ENCODE measurements around the gene SLC8A3. TPM values are rescaled to one million over a fixed set of nuclear protein-coding genes. Genes with fewer than 3 reads are reported as not detected.

SLC8A3 gene
- total and polyA plus RNA-seq, 2 donors (not counting 3 experiments of a cell fraction or from before 2014, with no cell fraction given): not detected

DNA sequence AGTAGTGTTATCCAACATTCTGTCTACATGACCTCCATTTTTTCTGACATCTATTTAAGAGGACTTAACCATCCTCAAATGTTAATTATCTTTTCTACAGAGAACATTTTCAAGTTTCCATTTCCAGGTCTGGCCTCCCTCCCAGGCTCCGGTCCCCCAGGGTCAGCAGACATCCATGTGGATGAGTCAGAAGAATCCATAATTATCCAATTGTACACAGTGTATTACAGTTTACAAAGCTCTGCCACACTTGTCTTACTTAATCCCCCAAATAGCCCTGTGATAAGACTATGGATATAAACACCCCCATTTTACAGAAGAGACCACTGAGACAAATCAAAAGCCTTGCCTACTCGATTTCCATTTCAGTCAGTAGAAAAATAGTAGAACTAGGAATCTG is 65.0 kb downstream of the SLC8A3 start:
- no peak overlapping the region for H3K4me2 ChIP-seq (ENCODE audit: insufficient read depth, low read length)
- intact Hi-C loops (cut with micrococcal nuclease): no loop called here
- no peaks in the 10 kb centered on the region for H3K9me3 ChIP-seq (replicated peaks; ENCODE audit: control insufficient read depth, insufficient read depth, low read length)
- H3K36me3 ChIP-seq (ENCODE audit: control insufficient read depth in 2 of 2, extremely low read depth in 1 of 2, insufficient read depth in 2 of 2, low read length in 2 of 2): no peaks in the 10 kb centered on the region
- ChIA-PET CTCF (no interaction called here), POLR2A (no interaction called here)
- TF ChIP-seq, protein P1, sequence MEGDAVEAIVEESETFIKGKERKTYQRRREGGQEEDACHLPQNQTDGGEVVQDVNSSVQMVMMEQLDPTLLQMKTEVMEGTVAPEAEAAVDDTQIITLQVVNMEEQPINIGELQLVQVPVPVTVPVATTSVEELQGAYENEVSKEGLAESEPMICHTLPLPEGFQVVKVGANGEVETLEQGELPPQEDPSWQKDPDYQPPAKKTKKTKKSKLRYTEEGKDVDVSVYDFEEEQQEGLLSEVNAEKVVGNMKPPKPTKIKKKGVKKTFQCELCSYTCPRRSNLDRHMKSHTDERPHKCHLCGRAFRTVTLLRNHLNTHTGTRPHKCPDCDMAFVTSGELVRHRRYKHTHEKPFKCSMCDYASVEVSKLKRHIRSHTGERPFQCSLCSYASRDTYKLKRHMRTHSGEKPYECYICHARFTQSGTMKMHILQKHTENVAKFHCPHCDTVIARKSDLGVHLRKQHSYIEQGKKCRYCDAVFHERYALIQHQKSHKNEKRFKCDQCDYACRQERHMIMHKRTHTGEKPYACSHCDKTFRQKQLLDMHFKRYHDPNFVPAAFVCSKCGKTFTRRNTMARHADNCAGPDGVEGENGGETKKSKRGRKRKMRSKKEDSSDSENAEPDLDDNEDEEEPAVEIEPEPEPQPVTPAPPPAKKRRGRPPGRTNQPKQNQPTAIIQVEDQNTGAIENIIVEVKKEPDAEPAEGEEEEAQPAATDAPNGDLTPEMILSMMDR (IDR thresholded peaks at IDR 0.05; ENCODE audit: extremely low read depth in 1 of 2, insufficient read depth in 1 of 2, low read depth in 1 of 2, low read length in 2 of 2): no peak
- TF ChIP-seq POLR2A (IDR thresholded peaks at IDR 0.05; ENCODE audit: low read depth, low read length) (no peak), JUN (IDR thresholded peaks at IDR 0.05; ENCODE audit: borderline replicate concordance, insufficient read depth, insufficient read length, low read depth) (no peak), MYC (IDR thresholded peaks at IDR 0.05; ENCODE audit: low read depth, low read length) (no peak), POLR2AphosphoS5 (IDR thresholded peaks at IDR 0.05; ENCODE audit: insufficient read depth, low read depth, low read length) (no peak), GATA2 (IDR thresholded peaks at IDR 0.05; ENCODE audit: insufficient read depth, insufficient read length, low read depth, low read length) (no peak)
- no peak overlapping the region for H3K27ac ChIP-seq (ENCODE audit: insufficient read depth, low read depth, low read length)
- H3K4me3 ChIP-seq (replicated peaks in 1 of 3; ENCODE audit: insufficient read depth in 1 of 3, low read depth in 1 of 3, low read length in 3 of 3): no peak overlapping the region
- H3K27me3 ChIP-seq (ENCODE audit: control insufficient read depth in 2 of 2, insufficient read depth in 2 of 2, low read length in 2 of 2): no peaks in the 10 kb centered on the region
- no peaks in the 10 kb centered on the region for H4K20me1 ChIP-seq (replicated peaks; ENCODE audit: control insufficient read depth, extremely low read depth, insufficient read depth, low read length)
- FAIRE-seq (no peak), DNase-seq (ENCODE audit: low read depth, low spot score) (no peak)
- H3K79me2 ChIP-seq (ENCODE audit: control insufficient read depth, insufficient read depth, low read length): no peaks in the 10 kb centered on the region
- no peaks in the 10 kb centered on the region for H3K9me1 ChIP-seq (replicated peaks; ENCODE audit: control insufficient read depth, extremely low read depth, insufficient read depth, low read length)
- no peaks in the 10 kb centered on the region for H3K4me1 ChIP-seq (ENCODE audit: control insufficient read depth, extremely low read depth, insufficient read depth, low read length)
- H3K9ac ChIP-seq (replicated peaks; ENCODE audit: extremely low read depth, insufficient read depth, low read length): no peak overlapping the region
- dilution Hi-C loops (cut with MboI; ENCODE audit: extremely low pct_ligation_motif_present, low sequenced_read_pairs): no loop called here
- BruUV-seq (replicated peaks): no TSS peak
- H2AFZ ChIP-seq (ENCODE audit: low read depth, low read length): no peak overlapping the region

DNA sequence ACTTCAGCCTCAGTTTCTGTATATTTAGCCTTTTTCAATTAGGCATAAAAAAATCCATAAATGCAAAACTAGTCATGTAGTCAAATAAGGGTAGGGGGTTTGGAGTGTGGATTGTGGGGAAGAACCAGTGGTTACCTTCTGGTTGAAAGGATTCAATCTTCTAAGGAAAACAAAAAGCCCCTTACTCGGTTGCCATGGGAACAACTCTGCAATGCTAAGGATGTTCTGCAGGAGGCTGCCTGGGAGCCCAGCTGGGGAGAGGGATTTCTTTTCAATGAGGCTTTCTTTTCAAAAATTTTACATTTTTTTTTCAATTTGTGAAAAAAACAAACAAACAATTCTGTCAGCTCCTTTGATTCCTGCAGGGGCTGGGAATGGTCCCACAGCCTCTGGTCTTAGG is 67.2 kb downstream of the SLC8A3 start:
- Histone ChIP-seq H2AFZ (ENCODE audit: low read depth, low read length) (no peak overlapping the region), H3K4me1 (ENCODE audit: control insufficient read depth, extremely low read depth, insufficient read depth, low read length) (no peaks in the 10 kb centered on the region), H3K9ac (replicated peaks; ENCODE audit: extremely low read depth, insufficient read depth, low read length) (no peak overlapping the region), H3K79me2 (ENCODE audit: control insufficient read depth, insufficient read depth, low read length) (no peaks in the 10 kb centered on the region), H3K9me1 (replicated peaks; ENCODE audit: control insufficient read depth, extremely low read depth, insufficient read depth, low read length) (no peaks in the 10 kb centered on the region), H3K27me3 (ENCODE audit: control insufficient read depth in 2 of 2, insufficient read depth in 2 of 2, low read length in 2 of 2) (no peaks in the 10 kb centered on the region), H3K36me3 (ENCODE audit: control insufficient read depth in 2 of 2, extremely low read depth in 1 of 2, insufficient read depth in 2 of 2, low read length in 2 of 2) (no peaks in the 10 kb centered on the region), H3K27ac (ENCODE audit: insufficient read depth, low read depth, low read length) (no peak overlapping the region), H3K4me2 (ENCODE audit: insufficient read depth, low read length) (no peak overlapping the region), H3K4me3 (replicated peaks in 1 of 3; ENCODE audit: insufficient read depth in 1 of 3, low read depth in 1 of 3, low read length in 3 of 3) (no peak overlapping the region), H3K9me3 (replicated peaks; ENCODE audit: control insufficient read depth, insufficient read depth, low read length) (no peaks in the 10 kb centered on the region), H4K20me1 (replicated peaks; ENCODE audit: control insufficient read depth, extremely low read depth, insufficient read depth, low read length) (no peaks in the 10 kb centered on the region)
- FAIRE-seq: no peak
- ChIA-PET POLR2A (no interaction called here), CTCF (interaction anchor here (1.2 kb wide), 1 partner anchor 43 kb away, joined by 3 read pairs; no protein-coding TSS in a partner anchor)
- dilution Hi-C loops (cut with MboI; ENCODE audit: extremely low pct_ligation_motif_present, low sequenced_read_pairs) (no loop called here), intact Hi-C loops (cut with micrococcal nuclease) (no loop called here)
- BruUV-seq (replicated peaks): no TSS peak
- no peak for DNase-seq (ENCODE audit: low read depth, low spot score)
- TF ChIP-seq FOS (IDR thresholded peaks at IDR 0.05; ENCODE audit: borderline replicate concordance, insufficient read depth, low read length) (no peak), JUN (IDR thresholded peaks at IDR 0.05; ENCODE audit: borderline replicate concordance, insufficient read depth, insufficient read length, low read depth) (no peak), EZH2 (IDR thresholded peaks at IDR 0.05; ENCODE audit: borderline replicate concordance, low read depth, low read length, severe bottlenecking) (no peak), GATA2 (IDR thresholded peaks at IDR 0.05; ENCODE audit: insufficient read depth, insufficient read length, low read depth, low read length) (no peak), POLR2A (IDR thresholded peaks at IDR 0.05; ENCODE audit: low read depth, low read length) (no peak), MYC (IDR thresholded peaks at IDR 0.05; ENCODE audit: low read depth, low read length) (no peak), POLR2AphosphoS5 (IDR thresholded peaks at IDR 0.05; ENCODE audit: insufficient read depth, low read depth, low read length) (no peak)
- TF ChIP-seq, protein P2, sequence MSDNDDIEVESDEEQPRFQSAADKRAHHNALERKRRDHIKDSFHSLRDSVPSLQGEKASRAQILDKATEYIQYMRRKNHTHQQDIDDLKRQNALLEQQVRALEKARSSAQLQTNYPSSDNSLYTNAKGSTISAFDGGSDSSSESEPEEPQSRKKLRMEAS (IDR thresholded peaks at IDR 0.05; ENCODE audit: insufficient read depth, insufficient read length): no peak
- TF ChIP-seq, protein P1 (IDR thresholded peaks at IDR 0.05; ENCODE audit: extremely low read depth in 1 of 2, insufficient read depth in 1 of 2, low read depth in 1 of 2, low read length in 2 of 2): no peak

Data from endothelial cell of umbilical vein (primary cell).